HG03469 (cell line): ENCODE measurements around the gene LRRTM4.
"Not testable (repeated sequence)": the region's sequence is repeated elsewhere in the genome, so short reads cannot be mapped to it uniquely, and the experiment has no call there.

Experiments used
- ATAC-seq: cut with Tn5 transposase; IDR thresholded peaks from one replicate; pipeline ENCODE4 v1.9.1; 2021; ENCODE audit warnings: mild to moderate bottlenecking, moderate library complexity, moderate number of reproducible peaks; ENCODE audit not compliant: unreplicated experiment

LRRTM4 gene

DNA sequence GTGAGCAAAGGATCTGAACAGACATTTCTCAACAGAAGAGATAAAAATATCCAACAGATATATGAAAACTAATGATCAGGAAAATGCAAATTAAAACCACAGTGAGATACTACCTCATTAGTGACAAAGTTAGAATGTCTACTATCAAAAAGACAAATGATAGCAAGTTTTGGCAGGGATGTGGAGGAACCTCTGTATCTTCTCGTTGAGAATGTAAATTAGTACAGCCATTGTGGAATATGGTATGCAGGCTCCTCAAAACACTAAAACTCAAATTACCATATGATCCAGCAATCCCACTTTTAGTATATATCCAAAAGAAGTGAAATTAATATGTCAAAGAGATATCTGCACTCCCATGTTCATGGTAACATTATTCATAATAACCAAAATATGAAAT lies 427.1 kb downstream of the LRRTM4 start:
- no peak for ATAC-seq

DNA sequence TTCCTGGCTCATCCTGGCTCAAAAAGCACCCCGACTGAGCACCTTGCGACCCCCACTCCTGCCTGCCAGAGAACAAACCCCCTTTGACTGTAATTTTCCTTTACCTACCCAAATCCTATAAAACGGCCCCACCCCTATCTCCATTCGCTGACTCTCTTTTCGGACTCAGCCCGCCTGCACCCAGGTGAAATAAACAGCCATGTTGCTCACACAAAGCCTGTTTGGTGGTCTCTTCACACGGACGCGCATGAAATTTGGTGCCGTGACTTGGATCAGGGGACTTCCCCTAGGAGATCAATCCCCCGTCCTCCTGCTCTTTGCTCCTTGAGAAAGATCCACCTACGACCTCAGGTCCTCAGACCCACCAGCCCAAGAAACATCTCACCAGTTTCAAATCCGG lies 433.8 kb downstream of the LRRTM4 start:
- ATAC-seq = not testable (repeated sequence)

DNA sequence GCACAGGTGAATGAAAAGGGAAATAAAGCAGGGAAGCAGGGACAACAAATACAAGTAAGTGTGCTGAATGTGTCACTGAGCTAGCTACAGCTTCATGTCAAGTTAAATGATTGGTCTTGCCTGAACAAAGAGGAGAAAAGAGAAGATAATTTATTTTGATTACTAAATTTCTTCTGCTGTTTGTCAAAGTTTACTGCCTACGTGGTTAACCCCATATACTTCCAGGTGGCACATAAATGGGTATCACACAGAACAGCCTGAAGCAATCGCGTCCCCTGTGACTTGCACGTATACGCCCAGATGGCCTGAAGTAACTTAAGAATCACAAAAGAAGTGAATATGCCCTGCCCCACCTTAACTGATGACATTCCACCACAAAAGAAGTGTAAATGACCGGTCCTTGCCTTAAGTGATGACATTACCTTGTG lies 434.2 kb downstream of the LRRTM4 start:
- no peak for ATAC-seq

DNA sequence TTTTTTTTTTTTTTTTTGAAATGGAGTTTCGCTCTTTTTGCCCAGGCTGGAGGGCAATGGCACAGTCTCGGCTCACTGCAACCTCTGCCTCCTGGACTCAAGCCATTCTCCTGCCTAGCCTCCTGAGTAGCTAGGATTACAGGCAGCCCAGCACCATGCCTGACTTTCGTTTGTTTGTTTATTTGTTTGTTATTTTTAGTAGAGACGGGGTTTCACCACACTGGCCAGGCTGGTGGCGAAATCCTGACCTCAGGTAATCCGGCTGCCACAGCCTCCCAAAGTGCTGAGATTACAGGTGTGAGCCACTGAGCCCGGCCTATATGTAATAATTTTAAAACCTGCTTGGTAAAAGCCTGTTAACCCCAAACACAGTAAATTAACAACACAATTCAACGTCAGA lies 435.7 kb downstream of the LRRTM4 start:
- ATAC-seq = no peak

DNA sequence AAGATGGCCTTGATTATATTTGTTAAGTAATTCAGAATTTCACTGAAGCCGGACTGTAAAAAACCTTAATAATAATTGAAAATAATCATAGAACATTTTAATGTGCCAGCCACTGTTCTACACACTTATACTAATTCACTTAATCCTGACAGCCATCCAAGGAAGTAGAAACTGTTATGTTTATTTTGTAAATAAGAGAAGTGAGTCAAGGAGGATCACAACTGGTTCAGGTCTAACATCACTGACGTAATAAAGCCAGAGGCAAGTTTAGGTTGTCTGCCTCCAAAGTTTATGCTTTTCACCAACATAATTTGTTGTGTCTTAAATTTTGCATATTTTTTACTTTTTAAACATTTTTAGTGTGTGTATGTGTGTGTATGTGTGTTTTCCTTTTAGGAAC lies 436.1 kb downstream of the LRRTM4 start:
- no peak for ATAC-seq

DNA sequence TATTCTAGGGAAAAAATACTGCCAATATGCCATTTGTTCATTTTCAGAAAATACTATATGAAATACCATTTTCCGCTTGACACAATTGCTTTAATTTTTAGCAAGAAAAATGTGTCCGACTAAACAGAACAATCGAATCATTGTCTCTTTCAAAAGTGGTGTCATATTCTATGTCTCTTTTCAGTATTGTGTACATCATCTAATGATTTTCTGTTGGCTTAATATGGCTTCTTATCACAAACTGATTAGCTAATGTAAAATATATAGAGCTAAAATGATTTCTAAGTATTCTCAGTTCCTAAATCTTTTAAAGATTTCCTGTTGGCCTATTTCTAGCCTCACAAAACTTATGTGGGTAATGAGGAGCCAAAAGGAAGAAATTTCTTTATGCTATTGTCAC lies 436.6 kb downstream of the LRRTM4 start:
- ATAC-seq = no peak

DNA sequence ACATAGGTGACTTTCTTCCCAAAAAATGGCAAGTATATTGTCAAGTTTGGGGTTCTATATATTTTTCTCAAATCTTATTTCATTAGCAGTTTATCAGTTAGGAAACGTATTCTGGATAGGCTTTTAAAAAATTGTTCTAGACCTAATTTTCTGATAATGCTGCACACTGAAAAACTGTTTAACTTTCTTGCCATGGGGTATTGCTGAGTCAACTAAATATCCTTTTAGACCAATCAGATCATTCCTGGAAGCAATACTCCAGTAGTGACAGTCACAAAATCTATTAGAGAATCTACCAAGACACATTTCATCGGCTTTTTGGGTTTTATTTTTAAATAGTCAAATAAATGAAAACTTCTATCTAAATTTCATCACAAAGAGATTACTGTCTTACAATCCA lies 440.6 kb downstream of the LRRTM4 start:
- no peak for ATAC-seq

DNA sequence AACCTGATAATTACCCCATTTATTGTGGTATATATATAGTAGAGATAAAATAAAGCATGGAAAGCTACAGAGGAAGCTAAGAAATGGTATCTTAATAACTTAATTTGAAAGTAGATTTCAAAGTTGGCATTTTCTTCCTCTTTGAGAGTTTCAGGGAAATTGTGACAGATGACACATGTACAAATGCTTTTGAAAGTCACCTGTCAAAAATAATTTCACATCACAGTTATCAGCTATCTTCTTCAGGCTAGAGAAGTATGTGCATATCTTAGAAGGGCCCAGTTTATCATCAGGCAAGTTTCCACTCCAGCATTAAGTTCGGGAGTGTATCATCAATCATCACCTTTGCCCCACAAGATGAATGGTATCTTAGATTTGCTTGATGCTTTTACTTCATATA lies 457.9 kb downstream of the LRRTM4 start:
- ATAC-seq = no peak

DNA sequence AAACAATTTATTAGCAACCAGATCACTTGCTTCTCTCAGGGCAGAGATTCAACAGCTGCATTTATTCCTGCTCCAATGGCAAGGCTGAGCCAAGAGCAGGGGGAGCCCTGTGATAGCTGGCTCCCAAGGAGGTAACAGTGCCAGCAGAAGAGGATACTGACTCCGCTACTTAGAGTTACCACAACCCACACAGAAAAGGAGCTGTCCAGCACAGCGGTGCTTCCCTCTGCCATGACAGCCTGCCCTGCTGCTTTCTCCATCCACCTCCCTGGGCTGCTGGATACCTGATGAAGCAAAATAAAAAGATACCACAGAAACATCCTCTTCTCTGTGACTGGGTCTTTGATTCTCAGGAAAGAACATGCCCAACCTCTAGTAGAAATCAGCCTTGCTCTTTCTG lies 467.2 kb downstream of the LRRTM4 start:
- no peak for ATAC-seq

DNA sequence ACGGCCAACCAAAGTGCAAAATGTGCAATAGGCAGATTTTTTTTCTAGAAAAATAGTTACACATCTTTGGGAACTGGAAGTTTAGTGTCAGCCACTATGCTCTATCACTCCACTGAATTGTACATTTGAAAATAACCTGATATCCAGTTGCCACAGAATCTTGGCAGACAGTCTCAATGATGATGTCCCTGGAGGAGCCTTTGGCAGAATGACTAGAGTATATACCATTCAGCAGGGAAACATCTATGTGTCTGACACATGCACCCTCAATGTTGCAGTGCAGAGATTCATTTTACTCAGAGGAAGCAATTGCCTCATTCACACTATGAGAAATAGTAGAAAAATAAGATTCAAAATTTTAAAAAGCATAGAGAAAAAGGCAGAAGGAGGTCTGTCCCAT lies 475.8 kb downstream of the LRRTM4 start:
- ATAC-seq = no peak

DNA sequence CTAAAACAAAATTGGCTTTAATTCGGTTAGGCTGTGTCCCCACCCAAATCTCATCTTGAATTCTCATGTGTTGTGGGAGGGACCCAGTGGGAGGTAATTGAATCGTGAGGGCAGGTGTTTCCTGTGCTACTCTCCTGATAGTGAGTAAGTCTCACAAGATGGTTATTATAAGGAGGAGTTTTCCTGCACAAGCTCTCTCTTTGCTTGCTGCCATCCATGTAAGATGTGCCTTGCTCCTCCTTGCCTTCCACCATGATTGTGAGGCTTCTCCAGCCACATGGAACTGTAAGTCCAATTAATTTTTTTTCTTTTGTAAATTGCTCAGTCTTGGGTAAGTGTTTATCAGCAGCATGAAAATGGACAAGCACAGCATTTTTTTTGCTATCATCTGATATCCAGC lies 476.7 kb downstream of the LRRTM4 start:
- ATAC-seq = not testable (repeated sequence)

DNA sequence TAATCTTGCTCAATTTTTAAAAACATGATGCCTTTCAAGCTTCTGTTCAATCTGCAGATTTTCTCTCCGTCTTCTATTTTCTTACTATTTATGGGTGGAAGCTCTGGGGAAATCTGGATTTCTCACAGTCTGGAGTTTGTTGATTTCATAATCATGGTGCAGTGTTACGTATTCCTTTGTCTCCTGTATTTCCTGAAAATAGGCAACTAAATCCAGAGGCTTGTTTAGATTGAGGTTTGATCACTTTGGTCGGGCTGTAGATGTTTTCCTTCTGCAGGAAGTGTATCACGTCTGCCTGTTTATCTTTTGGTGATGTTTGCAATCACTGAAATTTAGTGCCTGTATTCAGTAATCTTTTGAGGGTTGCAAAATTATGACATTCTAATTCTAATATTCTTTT lies 487.7 kb downstream of the LRRTM4 start:
- ATAC-seq = no peak

DNA sequence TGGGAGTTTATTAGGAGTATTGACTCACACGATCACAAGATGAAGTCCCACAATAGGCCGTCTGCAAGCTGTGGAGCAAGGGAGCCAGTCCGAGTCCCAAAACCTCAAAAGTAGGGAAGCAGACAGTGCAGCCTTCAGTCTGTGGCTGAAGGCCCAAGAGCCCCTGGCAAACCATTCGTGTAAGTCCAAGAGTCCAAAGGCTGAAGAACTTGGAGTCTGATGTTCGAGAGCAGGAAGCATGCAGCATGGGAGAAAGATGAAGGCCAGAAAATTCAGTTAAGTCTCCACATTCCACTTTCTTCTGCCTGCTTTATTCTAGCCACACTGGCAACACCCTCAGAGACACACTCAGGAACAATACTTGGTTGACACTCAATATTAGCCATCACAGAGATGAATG lies 492.9 kb downstream of the LRRTM4 start:
- not testable (repeated sequence) for ATAC-seq

DNA sequence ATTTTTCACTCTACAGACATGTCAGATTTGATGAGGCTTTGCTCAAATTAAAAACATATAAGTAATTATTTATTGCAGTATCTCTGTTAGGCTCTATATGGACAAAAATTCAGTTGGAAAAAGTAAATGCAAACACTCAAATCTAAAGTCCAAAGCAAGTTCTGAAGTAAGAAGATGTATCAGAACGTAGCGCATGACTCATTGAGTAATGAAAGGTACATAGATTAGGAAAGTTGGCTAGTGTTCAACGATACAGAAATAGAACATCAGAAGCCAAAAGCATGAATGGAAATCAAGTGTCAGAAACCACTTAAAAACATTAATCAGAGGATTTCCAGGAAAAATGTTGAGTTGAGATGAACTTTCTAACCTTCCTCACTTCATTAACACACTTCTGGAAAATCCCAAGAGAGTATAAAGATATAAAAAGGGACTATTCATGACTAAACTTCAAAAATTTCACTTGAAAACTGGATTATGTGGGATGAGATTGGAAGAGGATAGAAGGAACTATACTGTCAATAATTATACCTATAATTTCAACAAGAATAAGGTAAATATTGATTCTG lies 494.1 kb downstream of the LRRTM4 start:
- ATAC-seq = no peak

DNA sequence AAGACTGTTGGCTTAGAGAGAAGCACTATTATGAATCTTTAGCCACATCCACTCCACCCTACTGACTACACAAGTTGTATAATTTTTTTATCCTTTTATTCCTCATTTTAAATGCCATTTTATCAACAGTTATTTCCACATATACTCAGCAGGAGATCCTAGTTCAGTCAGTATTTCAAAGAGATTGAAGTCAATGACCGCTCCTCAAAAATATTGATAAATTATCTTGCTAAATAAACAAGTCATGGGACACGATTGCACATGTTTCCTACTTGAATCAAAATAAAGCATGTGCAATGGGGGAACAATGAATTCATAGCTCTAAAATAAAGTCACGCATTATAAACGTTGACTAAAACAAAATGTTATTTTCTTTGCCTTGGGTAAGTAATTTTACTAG lies 496.5 kb downstream of the LRRTM4 start:
- ATAC-seq = no peak

DNA sequence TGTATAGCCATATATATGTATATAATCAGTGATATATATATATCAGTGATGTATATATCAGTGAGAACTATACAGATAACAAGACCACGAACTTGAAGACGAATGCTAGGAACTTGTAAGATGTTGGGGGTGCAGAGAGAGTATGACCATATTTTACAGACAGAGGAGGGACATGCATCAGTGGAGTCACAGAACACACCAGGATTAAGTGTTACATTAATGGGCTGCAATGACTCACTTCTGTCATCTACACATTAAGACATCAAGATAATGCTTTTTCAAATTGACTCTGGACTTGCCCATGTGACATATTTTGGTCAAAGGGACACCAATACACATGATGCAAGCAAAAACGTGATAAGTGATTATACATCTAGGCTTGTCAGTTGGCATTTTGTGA lies 501.0 kb downstream of the LRRTM4 start:
- no peak for ATAC-seq

DNA sequence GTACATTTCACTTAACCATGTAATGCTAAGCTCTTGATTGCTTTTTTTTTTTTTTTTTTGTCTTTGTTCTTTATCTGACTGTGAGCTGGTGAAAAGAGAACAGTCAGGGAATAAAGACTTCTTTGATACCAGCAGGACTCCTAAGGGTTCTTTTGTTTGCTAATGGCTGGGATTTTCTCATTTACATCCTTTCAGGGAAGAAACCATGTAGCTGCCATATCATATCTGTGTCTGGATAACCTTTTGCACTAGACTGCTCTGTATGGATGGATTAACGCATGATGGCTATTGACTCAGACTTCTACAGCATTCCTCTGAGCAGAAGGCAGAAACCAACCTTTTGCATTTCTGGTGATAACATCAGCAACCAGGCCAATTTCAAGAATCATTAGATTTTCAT lies 504.0 kb downstream of the LRRTM4 start:
- no peak for ATAC-seq

DNA sequence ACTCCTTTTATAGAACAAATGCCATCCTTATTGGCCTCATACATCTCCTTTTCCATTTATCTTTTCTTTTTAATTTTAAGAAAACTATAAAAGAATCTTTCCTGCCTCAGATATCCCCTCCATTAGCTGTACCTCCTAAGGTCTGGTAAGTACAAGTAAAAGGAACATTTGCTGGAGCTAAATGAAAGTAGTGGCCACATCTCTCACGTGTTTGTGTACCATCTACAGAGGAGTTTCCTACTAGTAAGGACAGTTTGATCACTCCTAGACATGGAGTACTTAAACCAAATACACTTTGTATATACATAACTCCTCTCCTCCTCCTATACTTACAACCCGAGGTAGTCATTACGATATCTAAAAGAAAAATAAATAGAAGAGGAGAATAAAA lies 504.8 kb downstream of the LRRTM4 start:
- ATAC-seq = no peak

DNA sequence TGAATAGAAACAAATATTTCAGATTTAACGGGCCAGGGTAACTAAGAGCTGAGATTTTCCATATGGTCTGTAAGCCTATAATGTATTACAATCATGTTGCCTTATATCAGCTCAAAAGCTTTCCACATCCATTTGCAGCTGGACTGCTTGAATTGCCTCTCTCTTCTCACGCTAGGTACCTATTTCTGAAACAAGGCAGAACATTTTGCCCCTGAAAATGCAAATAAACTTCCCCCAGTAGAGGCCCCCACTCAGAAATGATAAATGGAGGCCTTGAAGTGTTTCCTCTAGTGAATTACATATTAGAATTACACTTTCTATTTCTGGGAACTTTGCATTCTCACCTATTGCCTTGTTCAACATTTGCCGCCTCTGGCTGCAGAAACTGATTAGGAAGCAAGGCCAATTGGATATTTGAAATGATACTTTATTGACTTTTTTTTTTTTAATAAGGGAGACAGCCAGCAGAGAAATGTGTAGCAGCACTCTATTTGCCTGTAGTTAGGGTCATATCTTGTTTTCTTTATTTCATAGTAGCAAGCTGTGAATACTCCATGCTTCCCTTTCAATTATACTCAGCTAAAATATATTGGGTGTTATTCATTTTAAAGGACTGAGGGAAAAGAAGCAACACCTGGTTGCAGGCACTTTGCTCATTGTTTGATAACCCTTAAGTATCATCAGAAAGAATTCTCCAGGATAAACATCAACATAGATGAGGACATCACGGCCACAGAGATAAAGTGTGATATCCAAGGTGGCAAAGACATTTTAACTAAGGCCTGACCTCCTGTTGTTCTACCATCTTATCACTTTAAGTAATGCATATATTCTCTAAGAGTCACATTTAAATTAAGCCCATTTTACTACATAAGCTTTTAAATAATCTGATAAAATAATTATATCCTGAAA lies 505.5 kb downstream of the LRRTM4 start:
- ATAC-seq = no peak

DNA sequence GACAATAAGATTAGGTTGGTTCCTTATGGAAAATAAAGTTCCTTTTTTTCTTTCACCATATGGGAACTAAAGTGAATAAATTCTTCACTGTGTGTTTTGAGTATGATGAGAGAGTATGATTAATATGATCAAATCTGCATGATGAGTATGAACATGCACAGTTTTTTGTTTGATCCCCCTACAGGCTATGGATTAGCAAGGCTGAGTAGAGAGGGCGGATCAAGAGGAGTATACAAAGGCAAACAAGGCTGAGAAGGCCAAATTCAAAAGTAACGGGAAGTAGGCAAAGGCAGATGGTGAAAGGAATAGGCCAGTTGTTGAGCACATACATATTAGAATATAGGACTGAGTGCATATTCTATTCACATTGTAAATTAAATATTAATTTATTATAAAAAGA lies 508.2 kb downstream of the LRRTM4 start:
- ATAC-seq = no peak

DNA sequence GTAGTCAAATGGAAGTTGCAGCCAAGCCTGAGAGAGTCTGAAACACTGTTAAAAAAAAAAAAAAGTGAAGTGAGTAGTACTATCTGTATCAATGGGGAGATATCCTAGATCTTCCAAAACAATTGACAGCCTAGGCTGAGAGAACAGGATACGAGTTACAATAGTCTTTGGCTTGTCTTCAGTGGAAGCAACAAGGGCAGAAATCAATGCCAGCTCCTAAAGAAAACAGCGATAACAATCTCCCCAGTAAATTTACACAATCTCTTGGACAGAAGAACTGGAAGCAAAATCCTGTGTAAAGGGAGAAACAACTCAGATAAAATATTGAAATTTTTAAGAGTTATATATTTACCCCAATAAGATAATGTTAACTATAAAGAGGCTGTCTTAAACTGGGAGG lies 508.7 kb downstream of the LRRTM4 start:
- ATAC-seq = no peak

DNA sequence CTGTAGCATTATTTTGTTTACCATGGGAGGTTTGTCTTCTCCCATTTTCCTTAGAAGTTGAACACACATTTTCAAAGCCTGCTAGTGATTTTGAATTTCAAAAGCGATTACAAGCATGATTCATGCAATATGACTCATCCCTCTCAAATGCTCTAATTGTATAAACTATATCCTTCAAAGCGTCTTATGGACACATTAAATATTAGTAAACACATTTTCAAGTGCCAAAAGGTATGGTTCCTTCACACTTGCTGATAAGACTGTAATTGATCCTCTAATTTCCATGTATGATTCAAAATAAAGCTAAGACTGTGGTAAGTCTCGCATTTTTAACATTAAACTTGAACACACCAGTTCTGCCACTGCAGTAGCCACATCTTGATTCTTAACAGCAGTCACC lies 512.9 kb downstream of the LRRTM4 start:
- ATAC-seq = no peak

DNA sequence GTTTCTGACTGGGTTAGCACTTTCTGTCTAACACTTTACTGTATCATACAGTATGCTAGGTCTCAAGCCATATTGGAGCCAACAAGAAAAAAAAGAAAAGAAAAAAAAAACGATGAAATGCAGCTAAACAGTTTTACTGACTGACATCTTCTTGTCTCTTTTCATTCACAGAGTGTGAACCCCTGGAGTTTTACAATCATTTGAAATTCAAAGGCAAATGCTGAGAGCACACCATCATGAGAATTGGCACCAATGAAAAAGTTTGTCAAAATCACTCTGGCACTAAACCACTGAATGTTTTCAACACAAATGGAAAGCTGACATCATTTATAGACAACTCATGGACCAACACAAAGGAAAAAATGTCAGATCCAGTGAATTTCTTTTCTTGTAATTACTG lies 513.3 kb downstream of the LRRTM4 start:
- no peak for ATAC-seq
